ENCODE results near the gene FBXW9. TPM values are rescaled to one million over a fixed set of nuclear protein-coding genes. Genes with fewer than 3 reads are reported as not detected.

FBXW9 gene
- total RNA-seq (1 to 10 TPM; 2.2 to 2.4 TPM), total RNA-seq (2.2 to 16.3 (median 5.8) reads per million in 172 experiments)
- polyA plus RNA-seq (2013, experiment 1 of 2): 3.4 TPM
- 3.8 TPM for polyA plus RNA-seq (2013, experiment 2 of 2)

GRCh38 chr19:12696366-12697335 lies at the start of gene FBXW9:
FBXW9 (minus strand) TSS chr19:12696631; CDS start chr19:12696581, 50 bp downstream.
- no peaks in the 10 kb centered on the region for H3K27me3 Mint-ChIP-seq
- intact Hi-C loops (cut with DNase I, micrococcal nuclease): loop anchor here (1.0 to 10.0 kb wide), 4 partner anchors 14 to 1192 kb away; partner anchors contain the start of genes DHPS (in 1 of the 2) and ZNF653 (in 1 of the 2)

GRCh38 chr19:12745166-12745897 lies 48.9 kb upstream of the FBXW9 start:
- H3K27ac Mint-ChIP-seq: no peak overlapping the region
- peaks cover 42% of the 10 kb centered on the region for H3K36me3 ChIP-seq (ENCODE audit: insufficient read depth, low read length)
- peaks cover 6% of the 10 kb centered on the region for H3K4me1 Mint-ChIP-seq (ENCODE audit: low read depth)

More at GRCh38 chr19:12696366-12697335, at the start of gene FBXW9:
- Mint-ChIP-seq H3K36me3 (ENCODE audit: low read depth) (peaks cover 27% of the 10 kb centered on the region), H3K4me1 (ENCODE audit: low read depth) (peaks cover 11% of the 10 kb centered on the region), H3K9me3 (no peaks in the 10 kb centered on the region), H3K4me3 (peak within 1 kb of the TSS; percentile 92), H3K27ac (peak within 1 kb of the TSS; percentile 95)
- H3K4me3 ChIP-seq (ENCODE audit: low read length): peak within 1 kb of the TSS; percentile 98
- POLR2A ChIA-PET: interaction anchor here (0.7 to 2.7 kb wide), 7 partner anchors 15 to 1996 kb away, joined by 3 to 27 read pairs (median 6); partner anchors contain the start of genes DHPS, GET3, QTRT1 and ZNF791
- H3K36me3 ChIP-seq (ENCODE audit: insufficient read depth, low read length): peaks cover 12% of the 10 kb centered on the region
- H3K4me1 ChIP-seq (ENCODE audit: insufficient read depth, low read length): peaks cover 23% of the 10 kb centered on the region
- CTCF ChIA-PET: interaction anchor here (0.7 to 1.9 kb wide), 5 partner anchors 25 to 1440 kb away, joined by 3 to 4 read pairs (median 4); partner anchors contain the start of gene ASF1B
- DNase-seq (peak; percentile 93 to 99 (median 98)), ATAC-seq (ENCODE audit: poor library complexity) (peak; percentile 89)
- no peaks in the 10 kb centered on the region for H3K27me3 ChIP-seq (ENCODE audit: control insufficient read depth in 1 of 2, insufficient read depth in 2 of 2, low read length in 2 of 2)
- H3K27ac ChIP-seq (ENCODE audit: low read depth in 1 of 2, low read length in 2 of 2): peak within 1 kb of the TSS; percentile 78 to 90
- no peaks in the 10 kb centered on the region for H3K9me3 ChIP-seq (ENCODE audit: control insufficient read depth in 1 of 2, insufficient read depth in 1 of 2, low read length in 2 of 2)
- TF ChIP-seq CTCF (IDR thresholded peaks at IDR 0.05): no peak

More at GRCh38 chr19:12745166-12745897, 48.9 kb upstream of the FBXW9 start:
- Histone ChIP-seq H3K27me3 (ENCODE audit: control insufficient read depth in 1 of 2, insufficient read depth in 2 of 2, low read length in 2 of 2) (peaks cover 0 to 1% of the 10 kb centered on the region in 2 experiments), H3K4me3 (ENCODE audit: low read length) (no peak overlapping the region), H3K27ac (ENCODE audit: low read depth in 1 of 2, low read length in 2 of 2) (no peak overlapping the region), H3K9me3 (ENCODE audit: control insufficient read depth in 1 of 2, insufficient read depth in 1 of 2, low read length in 2 of 2) (peaks cover 7 to 19% of the 10 kb centered on the region in 2 experiments), H3K4me1 (ENCODE audit: insufficient read depth, low read length) (peaks cover 8% of the 10 kb centered on the region)
- intact Hi-C loops (cut with DNase I, micrococcal nuclease): no loop called here
- DNase-seq: no peak
- ChIA-PET POLR2A (no interaction called here), CTCF (interaction anchor here (0.7 to 1.2 kb wide), 2 partner anchors 12 to 1043 kb away, joined by 3 to 4 read pairs; no protein-coding TSS in a partner anchor)
- peaks cover 61% of the 10 kb centered on the region for H3K36me3 Mint-ChIP-seq (ENCODE audit: low read depth)
- no peak overlapping the region for H3K4me3 Mint-ChIP-seq
- no peak for TF ChIP-seq CTCF (IDR thresholded peaks at IDR 0.05)
- H3K9me3 Mint-ChIP-seq: peaks cover 4% of the 10 kb centered on the region
- no peak for ATAC-seq (ENCODE audit: poor library complexity)
- peaks cover 4% of the 10 kb centered on the region for H3K27me3 Mint-ChIP-seq
